ENCODE results near the gene TSPYL1. TPM values are rescaled to one million over a fixed set of nuclear protein-coding genes. Genes with fewer than 3 reads are reported as not detected.

Gene TSPYL1
- total and polyA plus RNA-seq, 9 donors, result 39.2 to 155 (median 99.0) TPM

DNA sequence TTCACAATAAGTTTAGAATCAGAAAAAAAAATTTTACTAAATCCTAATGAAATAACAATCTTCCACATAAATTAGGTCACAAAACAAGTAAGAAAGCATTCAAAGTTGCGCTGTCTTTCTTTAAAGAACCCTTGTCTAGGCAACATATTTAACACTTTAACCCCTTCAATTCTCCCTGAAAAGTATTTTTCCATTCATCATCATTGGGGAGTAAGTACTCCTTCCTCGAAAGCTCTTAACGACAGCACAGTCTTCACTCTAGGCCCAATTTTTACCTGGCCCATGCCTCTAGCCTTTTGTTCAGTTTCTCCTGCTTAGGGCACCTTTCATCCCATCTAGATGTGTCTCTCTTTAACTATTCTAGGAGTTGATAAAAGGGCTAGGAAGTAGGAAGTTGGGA, 2.6 kb downstream of the TSPYL1 start:
- no peak for DNase-seq
- Histone ChIP-seq H3K4me3 (peak overlapping the region; percentile 93), H3K9me3 (no peaks in the 10 kb centered on the region), H3K27me3 (no peaks in the 10 kb centered on the region), H3K36me3 (no peaks in the 10 kb centered on the region), H3K4me1 (ENCODE audit: insufficient read depth) (peaks cover 5% of the 10 kb centered on the region), H3K27ac (peak overlapping the region in 1 of 2 donors; percentile 99)
- TF ChIP-seq, protein P1, sequence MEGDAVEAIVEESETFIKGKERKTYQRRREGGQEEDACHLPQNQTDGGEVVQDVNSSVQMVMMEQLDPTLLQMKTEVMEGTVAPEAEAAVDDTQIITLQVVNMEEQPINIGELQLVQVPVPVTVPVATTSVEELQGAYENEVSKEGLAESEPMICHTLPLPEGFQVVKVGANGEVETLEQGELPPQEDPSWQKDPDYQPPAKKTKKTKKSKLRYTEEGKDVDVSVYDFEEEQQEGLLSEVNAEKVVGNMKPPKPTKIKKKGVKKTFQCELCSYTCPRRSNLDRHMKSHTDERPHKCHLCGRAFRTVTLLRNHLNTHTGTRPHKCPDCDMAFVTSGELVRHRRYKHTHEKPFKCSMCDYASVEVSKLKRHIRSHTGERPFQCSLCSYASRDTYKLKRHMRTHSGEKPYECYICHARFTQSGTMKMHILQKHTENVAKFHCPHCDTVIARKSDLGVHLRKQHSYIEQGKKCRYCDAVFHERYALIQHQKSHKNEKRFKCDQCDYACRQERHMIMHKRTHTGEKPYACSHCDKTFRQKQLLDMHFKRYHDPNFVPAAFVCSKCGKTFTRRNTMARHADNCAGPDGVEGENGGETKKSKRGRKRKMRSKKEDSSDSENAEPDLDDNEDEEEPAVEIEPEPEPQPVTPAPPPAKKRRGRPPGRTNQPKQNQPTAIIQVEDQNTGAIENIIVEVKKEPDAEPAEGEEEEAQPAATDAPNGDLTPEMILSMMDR (IDR thresholded peaks at IDR 0.05), result no peak
- TF ChIP-seq POLR2A (IDR thresholded peaks at IDR 0.05) (no peak), EP300 (IDR thresholded peaks at IDR 0.05) (no peak)
- intact Hi-C loops (cut with DNase I), result loop anchor here in 2 of 4 donors (5.0 to 10.0 kb wide), 3 partner anchors 258 to 288 kb away; no protein-coding TSS in a partner anchor
- WGBS, 3 donors, result 3 to 10% (median 8%) methylated on average over 3 of the region's 3 CpGs

DNA sequence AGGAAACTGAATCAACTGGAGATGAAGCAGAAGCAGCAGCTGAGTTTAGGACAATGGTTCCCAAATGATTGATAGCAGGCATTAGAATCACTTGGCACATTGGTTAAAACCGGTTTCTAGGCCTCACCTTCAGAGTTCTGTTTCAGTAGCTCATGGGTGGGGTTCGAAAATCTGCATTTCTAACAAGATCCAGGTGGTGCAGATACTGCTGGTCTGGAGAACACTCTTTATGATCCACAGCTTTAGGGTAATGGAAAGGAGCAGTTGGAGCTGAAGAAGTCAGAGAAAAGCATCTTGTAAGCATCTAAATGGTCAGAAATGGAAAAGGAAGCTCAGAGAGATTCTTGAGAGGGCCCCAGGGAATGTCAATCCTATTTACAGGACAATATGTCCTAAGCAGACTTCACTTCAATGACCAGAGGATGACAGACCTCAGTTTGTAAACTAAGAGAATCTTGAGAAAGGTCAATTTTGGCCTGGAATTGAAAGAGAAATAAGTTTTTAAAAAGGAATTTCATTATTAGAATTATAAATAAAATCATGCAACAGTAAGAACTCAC, 8.5 kb downstream of the TSPYL1 start:
- no peak overlapping the region for H3K4me3 ChIP-seq
- H3K27ac ChIP-seq, result no peak overlapping the region
- H3K9me3 ChIP-seq, result no peaks in the 10 kb centered on the region
- 55 to 69% (median 57%) methylated on average over 2 of the region's 2 CpGs for WGBS, 3 donors
- H3K27me3 ChIP-seq, result no peaks in the 10 kb centered on the region
- H3K4me1 ChIP-seq (ENCODE audit: insufficient read depth), result peaks cover 1% of the 10 kb centered on the region
- no peak for DNase-seq
- no peaks in the 10 kb centered on the region for H3K36me3 ChIP-seq
- TF ChIP-seq, protein P1 (IDR thresholded peaks at IDR 0.05), result no peak
- TF ChIP-seq POLR2A (IDR thresholded peaks at IDR 0.05) (no peak), EP300 (IDR thresholded peaks at IDR 0.05) (no peak)
- intact Hi-C loops (cut with DNase I), result loop anchor here in 1 of 4 donors (10.0 kb wide), 2 partner anchors 264 to 294 kb away; no protein-coding TSS in a partner anchor

GRCh38 chr6:116268589-116269293, 11.0 kb downstream of the TSPYL1 start:
- intact Hi-C loops (cut with DNase I), result loop anchor here in 1 of 4 donors (10.0 kb wide), 1 partner anchor 266 kb away; no protein-coding TSS in a partner anchor
- Histone ChIP-seq H3K9me3 (no peaks in the 10 kb centered on the region), H3K4me1 (ENCODE audit: insufficient read depth) (no peaks in the 10 kb centered on the region), H3K27me3 (no peaks in the 10 kb centered on the region), H3K4me3 (no peak overlapping the region), H3K27ac (no peak overlapping the region), H3K36me3 (no peaks in the 10 kb centered on the region)
- no peak for DNase-seq
- no peak for TF ChIP-seq POLR2A (IDR thresholded peaks at IDR 0.05)
- TF ChIP-seq, protein P1 (IDR thresholded peaks at IDR 0.05), result peak; percentile 18 to 71 (median 64)
- no peak for TF ChIP-seq EP300 (IDR thresholded peaks at IDR 0.05)
- WGBS, 3 donors, result 28 to 31% (median 29%) methylated on average over 3 of the region's 3 CpGs

GRCh38 chr6:116267836-116268588, 11.7 kb downstream of the TSPYL1 start:
- H3K27me3 ChIP-seq, result no peaks in the 10 kb centered on the region
- no peaks in the 10 kb centered on the region for H3K4me1 ChIP-seq (ENCODE audit: insufficient read depth)
- DNase-seq, result no peak
- no peaks in the 10 kb centered on the region for H3K36me3 ChIP-seq
- intact Hi-C loops (cut with DNase I), result loop anchor here in 1 of 4 donors (10.0 kb wide), 1 partner anchor 267 kb away; no protein-coding TSS in a partner anchor
- no peaks in the 10 kb centered on the region for H3K9me3 ChIP-seq
- TF ChIP-seq EP300 (IDR thresholded peaks at IDR 0.05) (no peak), POLR2A (IDR thresholded peaks at IDR 0.05) (no peak)
- TF ChIP-seq, protein P1 (IDR thresholded peaks at IDR 0.05), result no peak
- H3K4me3 ChIP-seq, result no peak overlapping the region
- H3K27ac ChIP-seq, result no peak overlapping the region
- 46 to 53% (median 49%) methylated on average over 3 of the region's 3 CpGs for WGBS, 3 donors

Data from ovary (tissue), 9 donors.